ENCODE measurements around the gene GNL3. TPM values are rescaled to one million over a fixed set of nuclear protein-coding genes. Genes with fewer than 3 reads are reported as not detected.

GNL3 gene
- total RNA-seq, 1 experiment from 2014 or later, result 75.7 TPM

GRCh38 chr3:52688266-52688665 is 2.4 kb downstream of the GNL3 start:
- no peak for DNase-seq (ENCODE audit: low spot score)

GRCh38 chr3:52689151-52689550 is 3.3 kb downstream of the GNL3 start:
- no peak for DNase-seq (ENCODE audit: low spot score)

GRCh38 chr3:52690560-52690959 is 4.7 kb downstream of the GNL3 start:
- DNase-seq (ENCODE audit: low spot score), result no peak

GRCh38 chr3:52693071-52693470 is 7.2 kb downstream of the GNL3 start:
- DNase-seq (ENCODE audit: low spot score), result no peak

GRCh38 chr3:52694528-52695189 is 8.8 kb downstream of the GNL3 start:
- no peak for DNase-seq (ENCODE audit: low spot score)

- no peak for DNase-seq (ENCODE audit: low spot score)
Observed at GRCh38 chr3:52695798-52696671, 10.2 kb downstream of the GNL3 start.

- DNase-seq (ENCODE audit: low spot score), result no peak
Observed at GRCh38 chr3:52696830-52697631, 11.2 kb downstream of the GNL3 start.

GRCh38 chr3:52697632-52697965 is 11.8 kb downstream of the GNL3 start:
- DNase-seq (ENCODE audit: low spot score), result no peak

GRCh38 chr3:52703341-52703740 is 17.5 kb downstream of the GNL3 start:
- DNase-seq (ENCODE audit: low spot score), result no peak

- no peak for DNase-seq (ENCODE audit: low spot score)
Observed at GRCh38 chr3:52704611-52705437, 19.0 kb downstream of the GNL3 start.

GRCh38 chr3:52705438-52705687 is 19.5 kb downstream of the GNL3 start:
- no peak for DNase-seq (ENCODE audit: low spot score)

GRCh38 chr3:52705688-52706686 is 20.2 kb downstream of the GNL3 start, which contains the start of the genes GLT8D1 and SPCS1:
GLT8D1 (minus strand) TSS chr3:52705791; CDS start chr3:52700460, 5,331 bp downstream.
SPCS1 (plus strand) TSS chr3:52706106; CDS start chr3:52706247, 141 bp downstream.
- peak; percentile 64 for DNase-seq (ENCODE audit: low spot score)

- DNase-seq (ENCODE audit: low spot score), result no peak
Observed at GRCh38 chr3:52707585-52707984, 21.8 kb downstream of the GNL3 start.

GRCh38 chr3:52710512-52710911 is 24.7 kb downstream of the GNL3 start:
- DNase-seq (ENCODE audit: low spot score), result no peak

GRCh38 chr3:52712291-52713212 is 26.7 kb downstream of the GNL3 start:
- no peak for DNase-seq (ENCODE audit: low spot score)

- DNase-seq (ENCODE audit: low spot score), result no peak
Observed at GRCh38 chr3:52714335-52715302, 28.8 kb downstream of the GNL3 start.

GRCh38 chr3:52715714-52716305 is 30.0 kb downstream of the GNL3 start:
- DNase-seq (ENCODE audit: low spot score), result no peak

GRCh38 chr3:52719618-52720017 is 33.8 kb downstream of the GNL3 start:
- DNase-seq (ENCODE audit: low spot score), result no peak
